Keratinocyte (primary cell): ENCODE measurements around the gene OGT. TPM values are rescaled to one million over a fixed set of nuclear protein-coding genes. Genes with fewer than 3 reads are reported as not detected.
"Not testable (repeated sequence)": the region's sequence is repeated elsewhere in the genome, so short reads cannot be mapped to it uniquely, and the experiment has no call there.

Source experiments
- DNase-seq: peaks from one replicate; pipeline ENCODE4 v3.0.0-alpha.2; 2011; ENCODE audit warnings: low read depth, missing footprints, low spot score
- FAIRE-seq: peaks from 2 replicates; lab custom pipeline; 2011; peaks lifted over from hg19 to GRCh38; lab: Jason Lieb, UNC
- H2AFZ ChIP-seq: 2 replicates; pipeline ENCODE4 v1.6.0; 2012; ENCODE audit warnings: low read length, control low read depth, inconsistent platforms; ENCODE audit not compliant: control insufficient read depth
- H3K27ac ChIP-seq: 2 replicates; pipeline ENCODE4 v1.5.1; 2011; ENCODE audit warnings: low read length; ENCODE audit not compliant: control insufficient read depth, insufficient read depth
- H3K27me3 ChIP-seq: 3 replicates; pipeline ENCODE4 v1.6.0; 2011; ENCODE audit warnings: low read length; ENCODE audit not compliant: control insufficient read depth, insufficient read depth; ENCODE audit errors: extremely low read depth
- H3K36me3 ChIP-seq, 2 experiments: 2 replicates in 1 of 2; 3 replicates in 1 of 2; pipeline ENCODE4 v1.5.1; 2011; ENCODE audit warnings: low read length in 2 of 2, mild to moderate bottlenecking in 1 of 2; ENCODE audit not compliant: control insufficient read depth in 2 of 2, insufficient read depth in 2 of 2; ENCODE audit errors: extremely low read depth in 1 of 2
- H3K4me1 ChIP-seq: 3 replicates; pipeline ENCODE4 v1.5.1; 2011; ENCODE audit warnings: low read length; ENCODE audit not compliant: control insufficient read depth, insufficient read depth; ENCODE audit errors: extremely low read depth
- H3K4me2 ChIP-seq: 3 replicates; pipeline ENCODE4 v1.6.0; 2011; ENCODE audit warnings: low read depth, low read length; ENCODE audit not compliant: control insufficient read depth, insufficient read depth; ENCODE audit errors: extremely low read depth
- H3K4me3 ChIP-seq, 3 experiments: fragments of 200-600 bp in 1 of 3; sonication (generic) in 1 of 3; 2 replicates in 2 of 3; 3 replicates in 1 of 3; pipeline ENCODE4 v1.5.1; 2011 to 2016; ENCODE audit warnings: low read length in 3 of 3, mild to moderate bottlenecking in 3 of 3, control low read depth in 2 of 3, inconsistent platforms in 1 of 3, low read depth in 1 of 3, mixed read lengths in 1 of 3, mixed run types in 1 of 3, moderate library complexity in 1 of 3; ENCODE audit not compliant: control insufficient read depth in 2 of 3, insufficient read depth in 2 of 3; ENCODE audit errors: extremely low read depth in 1 of 3
- H3K79me2 ChIP-seq: 2 replicates; pipeline ENCODE4 v1.6.0; 2012; ENCODE audit warnings: low read length; ENCODE audit not compliant: control insufficient read depth, insufficient read depth
- H3K9ac ChIP-seq: 3 replicates; pipeline ENCODE4 v1.6.0; 2011; ENCODE audit warnings: low read length; ENCODE audit not compliant: control insufficient read depth, insufficient read depth; ENCODE audit errors: extremely low read depth
- H3K9me1 ChIP-seq: 3 replicates; pipeline ENCODE4 v1.6.0; 2011; ENCODE audit warnings: low read length; ENCODE audit not compliant: control insufficient read depth, insufficient read depth; ENCODE audit errors: extremely low read depth
- H3K9me3 ChIP-seq: 2 replicates; pipeline ENCODE4 v1.5.1; 2012; ENCODE audit warnings: low read depth, low read length; ENCODE audit not compliant: control insufficient read depth
- H4K20me1 ChIP-seq: 3 replicates; pipeline ENCODE4 v1.6.0; 2011; ENCODE audit warnings: low read length; ENCODE audit not compliant: control insufficient read depth, insufficient read depth; ENCODE audit errors: extremely low read depth
- CTCF ChIP-seq, 3 experiments: IDR thresholded peaks in 1 of 3; conservative IDR thresholded peaks in 1 of 3; optimal IDR thresholded peaks in 1 of 3; 2 replicates in 2 of 3; 3 replicates in 1 of 3; pipeline versions ENCODE3 to v1.5.1; 2011; ENCODE audit warnings: low read length in 3 of 3, mild to moderate bottlenecking in 3 of 3, moderate library complexity in 2 of 3, control low read depth in 1 of 3, inconsistent platforms in 1 of 3; ENCODE audit not compliant: insufficient read depth in 2 of 3; ENCODE audit errors: extremely low read depth in 1 of 3
- EZH2 ChIP-seq: IDR thresholded peaks from one replicate; pipeline ENCODE4 v1.6.1; 2012; ENCODE audit warnings: inconsistent platforms, mild to moderate bottlenecking, low read length, moderate library complexity
- dilution Hi-C: fragments of 300-500 bp; cut with MboI; formaldehyde crosslinking; loops from one replicate; pipeline ENCODE4 v1.7.0; 2020; ENCODE audit warnings: low sequenced_read_pairs; ENCODE audit not compliant: extremely low pct_ligation_motif_present
- polyA plus RNA-seq, 5 experiments: library from polyadenylated mRNA; depleted of rRNA in 3 of 5; stranded (reverse) in 3 of 5; stranded (forward) in 1 of 5; unstranded in 1 of 5; fragments of >200 nt; gene quantifications; 1 replicate in 1 of 5; 2 replicates in 3 of 5; 3 replicates in 1 of 5; pipeline versions ENCODE4 v1.2.1 to v1.2.3, GENCODE V29; 2011 to 2012; ENCODE audit warnings: missing spikeins in 2 of 5, low read depth in 1 of 5, low replicate concordance in 1 of 5

The OGT gene
- polyA plus RNA-seq, 1 donor (not counting 4 experiments of a cell fraction or from before 2014, with no cell fraction given) = 136 TPM

GRCh38 chrX:71609095-71609750 lies 76.3 kb downstream of the OGT start:
- no peak overlapping the region for H2AFZ ChIP-seq
- H3K27ac ChIP-seq = no peak overlapping the region
- no peaks in the 10 kb centered on the region for H3K4me1 ChIP-seq
- H4K20me1 ChIP-seq = no peaks in the 10 kb centered on the region
- no peak overlapping the region for H3K4me3 ChIP-seq
- no peak for DNase-seq
- TF ChIP-seq EZH2 (no peak), CTCF (optimal IDR thresholded peaks at IDR 0.05 in 1 of 3, IDR thresholded peaks at IDR 0.05 in 1 of 3, conservative IDR thresholded peaks at IDR 0.05 in 1 of 3; ENCODE audit: extremely low read depth in 1 of 3, insufficient read depth in 2 of 3, low read length in 3 of 3) (no peak)
- H3K9me1 ChIP-seq = no peaks in the 10 kb centered on the region
- no peaks in the 10 kb centered on the region for H3K27me3 ChIP-seq
- no peaks in the 10 kb centered on the region for H3K9me3 ChIP-seq
- peaks cover 6 to 13% of the 10 kb centered on the region in 2 experiments for H3K36me3 ChIP-seq
- FAIRE-seq = no peak
- H3K9ac ChIP-seq = no peak overlapping the region
- dilution Hi-C loops = no loop called here
- H3K4me2 ChIP-seq = no peak overlapping the region
- no peaks in the 10 kb centered on the region for H3K79me2 ChIP-seq

DNA sequence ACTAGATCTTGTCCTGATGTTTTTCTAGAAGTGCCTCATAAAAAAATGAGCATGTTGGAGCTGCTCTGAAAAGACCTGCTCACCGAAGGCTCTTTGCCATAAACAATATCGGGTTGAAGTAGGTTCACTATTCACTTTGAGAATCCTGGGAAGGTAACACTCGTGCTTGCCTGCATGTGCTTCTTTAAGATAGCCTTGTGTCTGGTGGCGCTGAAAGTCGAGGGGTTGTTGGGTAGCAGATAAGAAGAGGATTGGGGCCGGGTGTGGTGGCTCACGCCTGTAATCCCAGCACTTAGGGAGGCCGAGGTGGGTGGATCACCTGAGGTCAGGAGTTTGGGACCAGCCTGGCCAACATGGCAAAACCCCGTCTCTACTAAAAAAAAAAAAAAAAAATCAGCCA lies 78.8 kb downstream of the OGT start:
- H3K4me2 ChIP-seq, H3K27ac ChIP-seq, H3K27me3 ChIP-seq, H3K9ac ChIP-seq, H3K79me2 ChIP-seq, dilution Hi-C loops, H3K36me3 ChIP-seq, H2AFZ ChIP-seq, H3K9me1 ChIP-seq, H3K9me3 ChIP-seq, DNase-seq, FAIRE-seq, H3K4me3 ChIP-seq, H4K20me1 ChIP-seq, H3K4me1 ChIP-seq: not testable (repeated sequence)

- Histone ChIP-seq H3K9me1 (no peaks in the 10 kb centered on the region), H2AFZ (no peak overlapping the region), H3K4me3 (no peak overlapping the region), H3K4me1 (no peaks in the 10 kb centered on the region), H3K9ac (no peak overlapping the region), H4K20me1 (no peaks in the 10 kb centered on the region), H3K27ac (no peak overlapping the region), H3K9me3 (no peaks in the 10 kb centered on the region), H3K4me2 (no peak overlapping the region), H3K36me3 (peaks cover 3 to 8% of the 10 kb centered on the region in 2 experiments), H3K79me2 (no peaks in the 10 kb centered on the region), H3K27me3 (no peaks in the 10 kb centered on the region)
- dilution Hi-C loops = no loop called here
- DNase-seq (no peak), FAIRE-seq (no peak)
- TF ChIP-seq CTCF (optimal IDR thresholded peaks at IDR 0.05 in 1 of 3, IDR thresholded peaks at IDR 0.05 in 1 of 3, conservative IDR thresholded peaks at IDR 0.05 in 1 of 3; ENCODE audit: extremely low read depth in 1 of 3, insufficient read depth in 2 of 3, low read length in 3 of 3) = no peak
- TF ChIP-seq EZH2 = no peak
Measured at GRCh38 chrX:71612256-71612655, 79.4 kb downstream of the OGT start.
